Heart left ventricle (tissue), 16 donors: ENCODE results near the gene PBLD. TPM values are rescaled to one million over a fixed set of nuclear protein-coding genes. Genes with fewer than 3 reads are reported as not detected.

Experiments used
- ATAC-seq, 4 donors: fragments of 200-7000 bp; cut with Tn5 transposase; one replicate each; pipeline ENCODE4 v1.9.1; 2020 to 2022; ENCODE audit warnings: moderate library complexity in 4 of 4, mild to moderate bottlenecking in 3 of 4, moderate number of reproducible peaks in 1 of 4
- DNase-seq, 5 donors: peaks; one replicate each; pipeline ENCODE4 v3.0.0-alpha.2; 2020
- H3K27ac ChIP-seq, 12 donors: fragments of 200-600 bp; sonication (generic) in 4 of 12; one replicate each; pipeline versions ENCODE4 v1.5.0 to v1.8.0; 2016 to 2022; ENCODE audit warnings: mild to moderate bottlenecking in 2 of 12
- H3K27me3 ChIP-seq, 9 donors: fragments of 200-600 bp; sonication (generic) in 2 of 9; one replicate each; pipeline versions ENCODE4 v1.5.1 to v1.8.0; 2016 to 2022; ENCODE audit warnings: mild to moderate bottlenecking in 3 of 9
- H3K36me3 ChIP-seq, 9 donors: fragments of 200-600 bp; sonication (generic) in 2 of 9; one replicate each; pipeline versions ENCODE4 v1.5.0 to v1.8.0; 2018 to 2022; ENCODE audit warnings: mild to moderate bottlenecking in 2 of 9
- H3K4me1 ChIP-seq, 12 donors: fragments of 200-600 bp; sonication (generic) in 4 of 12; one replicate each; pipeline versions ENCODE4 v1.5.0 to v1.8.0; 2016 to 2022; ENCODE audit warnings: mild to moderate bottlenecking in 3 of 12
- H3K4me3 ChIP-seq, 12 donors: fragments of 200-600 bp; sonication (generic) in 4 of 12; one replicate each; pipeline versions ENCODE4 v1.5.0 to v1.8.0; 2017 to 2022; ENCODE audit warnings: mild to moderate bottlenecking in 9 of 12, moderate library complexity in 4 of 12
- H3K9me3 ChIP-seq, 12 donors: fragments of 200-600 bp; sonication (generic) in 4 of 12; one replicate each; pipeline versions ENCODE4 v1.5.0 to v1.8.0; 2016 to 2022; ENCODE audit warnings: mild to moderate bottlenecking in 1 of 12
- POLR2A ChIP-seq, 2 donors: fragments of 450-650 bp; IDR thresholded peaks; one replicate each; pipeline ENCODE4 v1.6.1; 2017; ENCODE audit warnings: antibody characterized with exemption in 2 of 2, mild to moderate bottlenecking in 2 of 2, moderate library complexity in 2 of 2
- WGBS, 4 donors: extraction: QIAGEN DNeasy Blood & Tissue Kit in 2 of 4; methylation state at CpG; one replicate each; pipeline versions ENCODE4 v1.1.5 to v1.1.7; 2013 to 2018; 5-methylcytosine and 5-hydroxymethylcytosine counted together
- intact Hi-C, 10 donors: fragments of 100-400 bp; cut with DNase I; formaldehyde crosslinking; loops; one replicate each; pipeline versions ENCODE4 v1.11.1 to v1.14.2; 2022
- polyA plus RNA-seq, 2 donors: library from polyadenylated mRNA; stranded (reverse); fragments of 200-250 nt; gene quantifications; one replicate each; pipeline ENCODE4 v1.2.3, GENCODE V29; 2013
- total RNA-seq, 9 donors: library from RNA; depleted of rRNA in 2 of 9; stranded (reverse); fragments of >200 nt in 2 of 9; fragmentation: NEBNext Ultra II Directional in 3 of 9; extraction: Animal tissue kit (Norgen Biotek cat#: 25700) in 3 of 9; gene quantifications; one replicate each; pipeline versions ENCODE4 v1.1.0 to v1.2.4, GENCODE V29; 2016 to 2023
- TF ChIP-seq, protein P1 (sequence below), 12 donors: fragments of 200-600 bp; sonication (generic) in 4 of 12; IDR thresholded peaks; one replicate each; pipeline versions ENCODE4 v1.5.0 to v1.8.0; 2018 to 2022; ENCODE audit warnings: antibody characterized with exemption in 12 of 12, mild to moderate bottlenecking in 5 of 12
- donor health status: ischemic (EF 13 %, LVEDD 7.1; RV severe dilation, severe dysfunction).
- donor health status: healthy with polysubstance abuse.
- donor health status: DM: no; HTN: yes; CAD: no.
- donor health status: DM: no; HTN: no; CAD: no.
- donor health status: ischemic (EF 25% LVEDD 6.9; RV normal size, moderate dysfunction).
- donor health status: ischemic (EF 25% LVEDD 5.7; RV mildly dilated, moderate dysfunction).
- donor health status: healthy.
- donor health status: DM: yes; HTN: yes; CAD: no.
- donor health status: ischemic (EF 35%, LVEDD 5.7; RV mildly dilated, moderate dysfunction).
- donor health status: nonischemic (EF 11% LVEDD 7.7; RV severe dilation, severe dysfunction).
- donor health status: DM: yes; HTN: yes; CAD: no.
- donor health status: PGD.
- donor health status: ischemic (EF 29% LVEDD 5.4; RV normal size, mild dysfunction).
- donor health status: nonischemic (EF 23%, LVEDD 6.1; RV moderate dilation, normal function).

PBLD gene
- total and polyA plus RNA-seq, 11 donors, result 1.4 to 9.4 (median 5.7) TPM

DNA sequence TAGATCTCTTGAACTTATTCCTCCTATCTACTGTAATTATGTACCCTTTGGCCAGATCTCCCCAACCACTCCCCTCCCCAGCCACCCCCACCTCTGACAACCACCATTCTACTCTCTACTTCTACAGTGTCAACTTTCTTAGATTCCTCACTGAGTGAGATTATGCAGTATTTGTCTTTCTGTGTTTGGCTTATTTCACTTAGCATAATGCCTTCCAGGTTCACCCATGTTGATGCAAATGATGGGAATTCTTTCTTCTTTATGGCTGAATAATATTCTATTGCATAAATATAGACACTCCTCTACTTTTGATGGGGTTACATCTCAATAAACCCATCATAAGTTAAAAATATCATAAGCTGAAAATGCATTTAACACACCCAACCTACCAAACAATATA lies 22.2 kb downstream of the PBLD start:
- H3K27me3 ChIP-seq, result no peaks in the 10 kb centered on the region
- no peak for DNase-seq
- H3K27ac ChIP-seq, result no peak overlapping the region
- no peaks in the 10 kb centered on the region for H3K4me1 ChIP-seq
- no peaks in the 10 kb centered on the region for H3K36me3 ChIP-seq
- intact Hi-C loops, result no loop called here
- H3K9me3 ChIP-seq, result no peaks in the 10 kb centered on the region
- TF ChIP-seq POLR2A (IDR thresholded peaks at IDR 0.05), result no peak
- TF ChIP-seq, protein P1, sequence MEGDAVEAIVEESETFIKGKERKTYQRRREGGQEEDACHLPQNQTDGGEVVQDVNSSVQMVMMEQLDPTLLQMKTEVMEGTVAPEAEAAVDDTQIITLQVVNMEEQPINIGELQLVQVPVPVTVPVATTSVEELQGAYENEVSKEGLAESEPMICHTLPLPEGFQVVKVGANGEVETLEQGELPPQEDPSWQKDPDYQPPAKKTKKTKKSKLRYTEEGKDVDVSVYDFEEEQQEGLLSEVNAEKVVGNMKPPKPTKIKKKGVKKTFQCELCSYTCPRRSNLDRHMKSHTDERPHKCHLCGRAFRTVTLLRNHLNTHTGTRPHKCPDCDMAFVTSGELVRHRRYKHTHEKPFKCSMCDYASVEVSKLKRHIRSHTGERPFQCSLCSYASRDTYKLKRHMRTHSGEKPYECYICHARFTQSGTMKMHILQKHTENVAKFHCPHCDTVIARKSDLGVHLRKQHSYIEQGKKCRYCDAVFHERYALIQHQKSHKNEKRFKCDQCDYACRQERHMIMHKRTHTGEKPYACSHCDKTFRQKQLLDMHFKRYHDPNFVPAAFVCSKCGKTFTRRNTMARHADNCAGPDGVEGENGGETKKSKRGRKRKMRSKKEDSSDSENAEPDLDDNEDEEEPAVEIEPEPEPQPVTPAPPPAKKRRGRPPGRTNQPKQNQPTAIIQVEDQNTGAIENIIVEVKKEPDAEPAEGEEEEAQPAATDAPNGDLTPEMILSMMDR (IDR thresholded peaks at IDR 0.05), result no peak
- H3K4me3 ChIP-seq, result no peak overlapping the region
- ATAC-seq, result no peak

DNA sequence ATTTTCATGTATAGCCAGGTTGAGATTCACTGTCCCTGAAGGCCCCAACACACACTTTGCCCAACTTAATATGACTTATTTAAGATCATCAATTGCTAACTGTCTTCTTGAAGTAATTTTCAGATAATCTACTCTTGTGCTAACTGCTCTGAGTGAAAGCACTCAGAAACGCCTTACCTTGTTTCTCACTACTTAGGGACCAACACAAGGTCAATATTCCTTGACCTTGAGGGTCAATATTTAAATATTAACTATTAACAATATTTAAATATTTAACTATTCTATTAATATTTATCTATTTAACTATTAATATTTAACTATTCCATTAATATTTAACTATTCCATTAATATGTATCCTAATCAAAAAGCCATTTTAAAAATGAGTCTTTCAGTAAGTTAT lies 26.9 kb downstream of the PBLD start:
- Histone ChIP-seq H3K27me3 (no peaks in the 10 kb centered on the region), H3K27ac (no peak overlapping the region), H3K9me3 (no peaks in the 10 kb centered on the region), H3K36me3 (no peaks in the 10 kb centered on the region), H3K4me1 (peaks cover 0 to 6% (median 1%) of the 10 kb centered on the region in 12 donors), H3K4me3 (no peak overlapping the region)
- no peak for DNase-seq
- intact Hi-C loops, result loop anchor here in 4 of 10 donors (10.0 kb wide), 4 partner anchors 91 to 451 kb away; partner anchors contain the start of gene HERC4 (in 1 of the 4)
- TF ChIP-seq POLR2A (IDR thresholded peaks at IDR 0.05), result no peak
- TF ChIP-seq, protein P1 (IDR thresholded peaks at IDR 0.05), result no peak
- WGBS, 4 donors, result 5 to 64% (median 53%) methylated on average over 1 of the region's 1 CpG
- no peak for ATAC-seq

DNA sequence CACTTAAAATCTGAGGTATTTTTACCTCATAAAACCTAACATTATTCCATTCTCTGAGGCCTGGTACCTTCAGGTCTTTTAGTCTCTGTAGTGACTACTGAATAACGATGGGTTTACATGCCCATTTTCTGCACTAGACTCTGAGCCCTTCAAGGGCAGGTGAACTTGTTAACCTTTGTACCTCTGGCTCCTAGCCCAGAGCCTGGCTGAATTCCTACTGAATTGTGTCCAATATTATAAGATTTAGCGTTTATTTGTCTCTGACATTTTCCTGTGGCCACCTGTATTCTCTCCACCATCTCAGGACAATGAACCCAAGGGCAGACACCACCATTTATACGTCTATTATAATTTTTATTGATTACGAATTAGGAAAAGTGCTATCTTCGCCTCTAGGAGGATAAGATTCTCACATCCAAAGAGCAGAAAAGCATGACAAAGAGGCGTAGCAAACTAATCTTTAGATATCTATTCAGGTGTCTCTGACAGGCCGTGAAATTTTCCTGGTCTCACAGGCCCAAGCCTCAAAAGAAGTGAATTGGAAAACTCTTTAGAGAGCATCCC lies 28.8 kb downstream of the PBLD start:
- intact Hi-C loops, result loop anchor here (2.0 to 10.0 kb wide), 10 partner anchors 72 to 449 kb away; partner anchors contain the start of genes ATOH7 (in 1 of the 10) and HERC4 (in 1 of the 10)
- Histone ChIP-seq H3K36me3 (no peaks in the 10 kb centered on the region), H3K4me1 (peaks cover 0 to 6% (median 1%) of the 10 kb centered on the region in 12 donors), H3K4me3 (no peak overlapping the region), H3K9me3 (no peaks in the 10 kb centered on the region), H3K27me3 (no peaks in the 10 kb centered on the region), H3K27ac (no peak overlapping the region)
- WGBS, 4 donors, result 67 to 75% (median 71%) methylated on average over 7 of the region's 7 CpGs
- ATAC-seq, result no peak
- no peak for TF ChIP-seq POLR2A (IDR thresholded peaks at IDR 0.05)
- TF ChIP-seq, protein P1 (IDR thresholded peaks at IDR 0.05), result no peak
- DNase-seq, result no peak

DNA sequence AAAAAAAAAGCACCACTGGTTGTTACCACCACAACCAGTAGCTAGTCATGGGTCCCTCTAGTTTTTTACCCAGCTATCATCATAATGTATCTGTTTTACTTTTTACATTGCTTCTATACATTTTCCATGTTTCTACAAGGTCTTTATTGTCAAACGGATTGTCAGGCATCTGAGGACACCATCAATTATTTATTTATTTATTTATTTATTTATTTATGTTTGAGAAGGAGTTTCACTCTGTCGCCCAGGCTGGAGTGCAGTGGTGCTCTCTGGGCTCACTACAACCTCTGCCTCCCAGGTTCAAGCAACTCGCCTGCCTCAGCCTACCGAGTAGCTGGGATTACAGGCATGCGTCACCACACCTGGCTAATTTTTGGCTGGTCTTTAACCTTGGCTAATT lies 29.9 kb downstream of the PBLD start:
- Histone ChIP-seq H3K36me3 (no peaks in the 10 kb centered on the region), H3K4me3 (no peak overlapping the region), H3K4me1 (peaks cover 0 to 6% (median 1%) of the 10 kb centered on the region in 12 donors), H3K27ac (no peak overlapping the region), H3K27me3 (no peaks in the 10 kb centered on the region), H3K9me3 (no peaks in the 10 kb centered on the region)
- intact Hi-C loops, result loop anchor here (2.0 to 10.0 kb wide), 10 partner anchors 71 to 448 kb away; partner anchors contain the start of genes ATOH7 (in 1 of the 10) and HERC4 (in 1 of the 10)
- ATAC-seq, result no peak
- no peak for DNase-seq
- 71 to 84% (median 81%) methylated on average over 5 of the region's 5 CpGs for WGBS, 4 donors
- TF ChIP-seq, protein P1 (IDR thresholded peaks at IDR 0.05), result no peak
- TF ChIP-seq POLR2A (IDR thresholded peaks at IDR 0.05), result no peak
